Upper lobe of right lung (tissue), 1 donor: ENCODE data around the gene LIN37. TPM values are rescaled to one million over a fixed set of nuclear protein-coding genes. Genes with fewer than 3 reads are reported as not detected.

Source experiments
- ATAC-seq: fragments of 200-7000 bp; cut with Tn5 transposase; one replicate; pipeline ENCODE4 v1.9.1; 2020; ENCODE audit warnings: mild to moderate bottlenecking, moderate library complexity
- DNase-seq: peaks from one replicate; pipeline ENCODE4 v3.0.0-alpha.2; 2020
- H3K27ac ChIP-seq: fragments of 200-600 bp; one replicate; pipeline ENCODE4 v1.8.0; 2022
- H3K27me3 ChIP-seq: fragments of 200-600 bp; one replicate; pipeline ENCODE4 v1.8.0; 2022; ENCODE audit warnings: mild to moderate bottlenecking
- H3K36me3 ChIP-seq: fragments of 200-600 bp; one replicate; pipeline ENCODE4 v1.8.0; 2022
- H3K4me1 ChIP-seq: fragments of 200-600 bp; one replicate; pipeline ENCODE4 v1.8.0; 2022
- H3K4me3 ChIP-seq: fragments of 200-600 bp; one replicate; pipeline ENCODE4 v1.8.0; 2022; ENCODE audit warnings: mild to moderate bottlenecking
- H3K9me3 ChIP-seq: fragments of 200-600 bp; one replicate; pipeline ENCODE4 v1.8.0; 2022
- CTCF ChIP-seq: fragments of 200-600 bp; IDR thresholded peaks from one replicate; pipeline ENCODE4 v1.8.0; 2022; ENCODE audit warnings: antibody characterized with exemption
- intact Hi-C: fragments of 100-400 bp; cut with DNase I; formaldehyde crosslinking; loops from one replicate; pipeline ENCODE4 v1.11.0; 2022
- total RNA-seq: library from RNA; stranded (reverse); fragmentation: NEBNext Ultra II Directional; extraction: Animal tissue kit (Norgen Biotek cat#: 25700); gene quantifications from one replicate; pipeline ENCODE4 v1.2.1, GENCODE V29; 2021
- donor health status: DM: no; HTN: yes; CAD: no; lungs with severe emphysema.

LIN37 gene
- total RNA-seq, 1 donor from 2014 or later, result 11.3 TPM

- no peak for TF ChIP-seq CTCF
- Histone ChIP-seq H3K4me3 (no peak overlapping the region), H3K9me3 (no peaks in the 10 kb centered on the region), H3K27me3 (no peaks in the 10 kb centered on the region), H3K36me3 (peaks cover 5% of the 10 kb centered on the region), H3K4me1 (peaks cover 24% of the 10 kb centered on the region), H3K27ac (peak overlapping the region; percentile 85)
- intact Hi-C loops, result no loop called here
- DNase-seq, result no peak
- ATAC-seq, result no peak
Observed at GRCh38 chr19:35715355-35715809, 33.0 kb upstream of the LIN37 start.

GRCh38 chr19:35715981-35716800 lies 32.2 kb upstream of the LIN37 start:
- Histone ChIP-seq H3K4me1 (peaks cover 24% of the 10 kb centered on the region), H3K9me3 (no peaks in the 10 kb centered on the region), H3K27me3 (no peaks in the 10 kb centered on the region), H3K4me3 (peak overlapping the region; percentile 94), H3K27ac (peak overlapping the region; percentile 85), H3K36me3 (peaks cover 10% of the 10 kb centered on the region)
- no peak for TF ChIP-seq CTCF
- ATAC-seq, result peak; percentile 39
- peak; percentile 88 for DNase-seq
- intact Hi-C loops, result no loop called here

GRCh38 chr19:35716801-35717664 lies 31.3 kb upstream of the LIN37 start:
- H3K4me1 ChIP-seq, result peaks cover 24% of the 10 kb centered on the region
- H3K9me3 ChIP-seq, result no peaks in the 10 kb centered on the region
- H3K27ac ChIP-seq, result peak overlapping the region; percentile 85
- intact Hi-C loops, result no loop called here
- DNase-seq (peak; percentile 98), ATAC-seq (peak; percentile 93)
- H3K4me3 ChIP-seq, result peak overlapping the region; percentile 94
- peaks cover 18% of the 10 kb centered on the region for H3K36me3 ChIP-seq
- peak; percentile 83 for TF ChIP-seq CTCF
- H3K27me3 ChIP-seq, result no peaks in the 10 kb centered on the region

GRCh38 chr19:35717665-35718344 lies 30.6 kb upstream of the LIN37 start, which contains the start of gene KMT2B:
TSS of gene KMT2B (plus strand) at chr19:35718003. CDS start at chr19:35718019, 16 bp downstream.
- ATAC-seq (peak; percentile 78), DNase-seq (no peak)
- Histone ChIP-seq H3K9me3 (no peaks in the 10 kb centered on the region), H3K27ac (peak within 1 kb of the TSS; percentile 85), H3K36me3 (peaks cover 26% of the 10 kb centered on the region), H3K4me3 (peak within 1 kb of the TSS; percentile 94), H3K27me3 (no peaks in the 10 kb centered on the region), H3K4me1 (peaks cover 24% of the 10 kb centered on the region)
- intact Hi-C loops, result no loop called here
- no peak for TF ChIP-seq CTCF

- peak overlapping the region; percentile 78 for H3K4me3 ChIP-seq
- no peaks in the 10 kb centered on the region for H3K9me3 ChIP-seq
- ATAC-seq (no peak), DNase-seq (peak; percentile 83)
- no peak for TF ChIP-seq CTCF
- peaks cover 33% of the 10 kb centered on the region for H3K36me3 ChIP-seq
- peaks cover 24% of the 10 kb centered on the region for H3K4me1 ChIP-seq
- no peaks in the 10 kb centered on the region for H3K27me3 ChIP-seq
- intact Hi-C loops, result no loop called here
- H3K27ac ChIP-seq, result peak overlapping the region; percentile 75
Observed at GRCh38 chr19:35718345-35719041, 29.9 kb upstream of the LIN37 start.
